CD14-positive monocyte (primary cell): Measurements from ENCODE around the gene DCHS1. TPM values are rescaled to one million over a fixed set of nuclear protein-coding genes. Genes with fewer than 3 reads are reported as not detected.

Experiments
- DNase-seq, 3 donors: peaks; one replicate each; pipeline ENCODE4 v3.0.0-alpha.2; 2011 to 2022
- H2AFZ ChIP-seq: 2 replicates; pipeline ENCODE4 v1.6.0; 2012; ENCODE audit warnings: mild to moderate bottlenecking, low read depth, low read length, inconsistent platforms; ENCODE audit not compliant: insufficient read depth, poor library complexity, severe bottlenecking
- H3K27ac ChIP-seq, 2 donors: 1 replicate in 1 of 2; 2 replicates in 1 of 2; pipeline ENCODE4 v1.5.1; 2012 to 2013; ENCODE audit warnings: low read length in 2 of 2, control low read depth in 1 of 2, inconsistent platforms in 1 of 2, low read depth in 1 of 2, mild to moderate bottlenecking in 1 of 2
- H3K27me3 ChIP-seq, 2 donors: one replicate each; pipeline versions ENCODE4 v1.6.0 to v1.6.1; 2011 to 2013; ENCODE audit warnings: low read length in 2 of 2; ENCODE audit not compliant: control insufficient read depth in 2 of 2, insufficient read depth in 2 of 2
- H3K36me3 ChIP-seq, 2 donors: replicated peaks in 1 of 2; 1 replicate in 1 of 2; 2 replicates in 1 of 2; pipeline versions ENCODE4 v1.5.1 to v1.6.1; 2012 to 2013; ENCODE audit warnings: low read length in 2 of 2, control low read depth in 1 of 2, inconsistent platforms in 1 of 2, mild to moderate bottlenecking in 1 of 2; ENCODE audit not compliant: insufficient read depth in 2 of 2, control insufficient read depth in 1 of 2
- H3K4me1 ChIP-seq, 2 donors: 1 replicate in 1 of 2; 2 replicates in 1 of 2; pipeline versions ENCODE4 v1.5.1 to v1.6.1; 2012 to 2013; ENCODE audit warnings: low read length in 2 of 2, control low read depth in 1 of 2, inconsistent platforms in 1 of 2, mild to moderate bottlenecking in 1 of 2, moderate library complexity in 1 of 2; ENCODE audit not compliant: insufficient read depth in 2 of 2, control insufficient read depth in 1 of 2
- H3K4me2 ChIP-seq: replicated peaks from 2 replicates; pipeline ENCODE3; 2012; ENCODE audit warnings: low read length, moderate library complexity, mild to moderate bottlenecking; ENCODE audit not compliant: poor library complexity, severe bottlenecking; ENCODE audit errors: extremely low read depth
- H3K4me3 ChIP-seq, 3 experiments: fragments of 200-600 bp in 1 of 3; sonication (generic) in 1 of 3; replicated peaks in 1 of 3; 1 replicate in 2 of 3; 2 replicates in 1 of 3; pipeline ENCODE4 v1.5.1; 2011 to 2013; ENCODE audit warnings: low read length in 3 of 3, mild to moderate bottlenecking in 3 of 3, control low read depth in 2 of 3, low read depth in 2 of 3, inconsistent platforms in 1 of 3, moderate library complexity in 1 of 3
- H3K79me2 ChIP-seq: 2 replicates; pipeline ENCODE4 v1.6.0; 2012; ENCODE audit warnings: mild to moderate bottlenecking, control low read depth, inconsistent platforms, low read length, moderate library complexity; ENCODE audit not compliant: insufficient read depth
- H3K9ac ChIP-seq: 2 replicates; pipeline ENCODE4 v1.6.0; 2017; ENCODE audit warnings: low read length, mild to moderate bottlenecking; ENCODE audit not compliant: insufficient read depth, poor library complexity, severe bottlenecking
- H3K9me3 ChIP-seq, 2 donors: replicated peaks in 1 of 2; 1 replicate in 1 of 2; 2 replicates in 1 of 2; pipeline versions ENCODE4 v1.5.1 to v1.6.1; 2012 to 2013; ENCODE audit warnings: low read length in 2 of 2, control low read depth in 1 of 2; ENCODE audit not compliant: control insufficient read depth in 1 of 2, insufficient read depth in 1 of 2
- H4K20me1 ChIP-seq: 2 replicates; pipeline ENCODE4 v1.6.0; 2012; ENCODE audit warnings: mild to moderate bottlenecking, low read length, control low read depth, moderate library complexity; ENCODE audit not compliant: insufficient read depth
- H3K27ac Mint-ChIP-seq, 7 donors: one replicate each; pipeline ENCODE4 v1.8.0; 2020; ENCODE audit warnings: mild to moderate bottlenecking in 7 of 7, mixed read lengths in 7 of 7, moderate library complexity in 6 of 7, inconsistent platforms in 2 of 7
- H3K27me3 Mint-ChIP-seq, 3 donors: one replicate each; pipeline ENCODE4 v1.8.0; 2021 to 2022; ENCODE audit warnings: low read depth in 3 of 3, mild to moderate bottlenecking in 3 of 3, mixed read lengths in 3 of 3, moderate library complexity in 3 of 3, inconsistent platforms in 1 of 3
- H3K36me3 Mint-ChIP-seq, 2 donors: one replicate each; pipeline ENCODE4 v1.8.0; 2020; ENCODE audit warnings: mixed read lengths in 2 of 2, inconsistent platforms in 1 of 2, mild to moderate bottlenecking in 1 of 2
- H3K4me1 Mint-ChIP-seq: one replicate; pipeline ENCODE4 v1.8.0; 2020; ENCODE audit warnings: mild to moderate bottlenecking, mixed read lengths
- H3K4me3 Mint-ChIP-seq, 2 donors: one replicate each; pipeline ENCODE4 v1.8.0; 2020; ENCODE audit warnings: mild to moderate bottlenecking in 2 of 2, mixed read lengths in 2 of 2, moderate library complexity in 1 of 2
- H3K9me3 Mint-ChIP-seq, 7 donors: one replicate each; pipeline ENCODE4 v1.8.0; 2020 to 2022; ENCODE audit warnings: mixed read lengths in 7 of 7, mild to moderate bottlenecking in 6 of 7, moderate library complexity in 6 of 7, inconsistent platforms in 2 of 7
- CTCF ChIP-seq: fragments of 200-600 bp; IDR thresholded peaks from one replicate; pipeline ENCODE4 v1.8.0; 2022; ENCODE audit warnings: antibody characterized with exemption, mild to moderate bottlenecking
- WGBS: methylation state at CpG from one replicate; pipeline ENCODE4 v1.1.5; 2013; ENCODE audit warnings: missing lambda C conversion rate; ENCODE audit not compliant: insufficient coverage; 5-methylcytosine and 5-hydroxymethylcytosine counted together
- intact Hi-C, 2 donors: fragments of 100-400 bp; cut with micrococcal nuclease; formaldehyde crosslinking; loops; one replicate each; pipeline versions ENCODE4 v1.15.0 to v1.15.1; 2023
- polyA plus RNA-seq, 3 donors: library from polyadenylated mRNA; depleted of rRNA in 1 of 3; unstranded in 2 of 3; stranded (reverse) in 1 of 3; fragments of 300-500 nt in 2 of 3; fragments of >200 nt in 1 of 3; fragmentation: Illumina TruSeq in 2 of 3; gene quantifications; 1 replicate in 2 of 3; 2 replicates in 1 of 3; pipeline ENCODE4 v1.2.3, GENCODE V29; 2012 to 2021

DCHS1 gene
- polyA plus RNA-seq, 3 donors, result 0.01 to 0.88 (median 0.02) TPM

GRCh38 chr11:6614446-6614845, 41.2 kb downstream of the DCHS1 start:
- H2AFZ ChIP-seq, result no peak overlapping the region
- no peak overlapping the region for H3K4me3 ChIP-seq
- peaks cover 52 to 61% of the 10 kb centered on the region in 2 donors for H3K36me3 ChIP-seq
- H3K9me3 ChIP-seq, result no peaks in the 10 kb centered on the region
- 100% methylated on average over 1 of the region's 2 CpGs for WGBS
- no peaks in the 10 kb centered on the region for H3K27me3 ChIP-seq
- peaks cover 23% of the 10 kb centered on the region for H4K20me1 ChIP-seq
- peaks cover 47 to 62% of the 10 kb centered on the region in 2 donors for H3K4me1 ChIP-seq
- no peak overlapping the region for H3K27ac ChIP-seq
- no peak for TF ChIP-seq CTCF
- Mint-ChIP-seq H3K27ac (peak overlapping the region in 2 of 7 donors; percentile 2 to 6), H3K27me3 (no peaks in the 10 kb centered on the region), H3K4me1 (peaks cover 30% of the 10 kb centered on the region), H3K36me3 (peaks cover 19 to 20% of the 10 kb centered on the region in 2 donors), H3K9me3 (no peaks in the 10 kb centered on the region), H3K4me3 (no peak overlapping the region)
- no peak overlapping the region for H3K9ac ChIP-seq
- H3K79me2 ChIP-seq, result peaks cover 66% of the 10 kb centered on the region
- no peak for DNase-seq
- intact Hi-C loops, result loop anchor here (5.0 to 10.0 kb wide), 5 partner anchors 38 to 382 kb away; partner anchors contain the start of genes FHIP1B (in 2 of the 2), ARFIP2 (in 1 of the 2), CNGA4 (in 1 of the 2) and SMPD1 (in 1 of the 2)
- H3K4me2 ChIP-seq, result no peak overlapping the region

DNA sequence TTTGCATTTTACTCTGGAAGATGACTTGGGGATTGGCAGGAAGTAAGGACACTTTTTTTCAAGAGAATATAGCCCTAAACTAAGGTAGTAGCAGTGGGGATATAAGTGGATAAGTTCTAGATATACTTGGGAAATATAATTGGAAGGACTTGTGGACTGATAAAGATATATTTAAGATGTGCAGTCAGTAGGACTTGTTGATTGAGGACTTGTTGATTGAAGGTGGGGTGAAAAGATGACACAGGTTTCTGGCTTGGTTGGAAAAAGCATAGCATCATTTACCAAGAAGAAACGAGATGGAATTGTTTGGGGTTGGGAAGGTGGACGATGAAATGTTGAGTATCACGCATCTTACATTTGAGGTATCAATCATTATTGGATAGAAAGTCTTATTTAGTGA, 42.1 kb downstream of the DCHS1 start:
- DNase-seq, result no peak
- Histone ChIP-seq H3K4me1 (peaks cover 46 to 59% of the 10 kb centered on the region in 2 donors), H3K36me3 (peaks cover 62 to 70% of the 10 kb centered on the region in 2 donors), H3K79me2 (peaks cover 68% of the 10 kb centered on the region), H3K4me3 (no peak overlapping the region), H3K27me3 (no peaks in the 10 kb centered on the region), H3K9ac (no peak overlapping the region), H3K9me3 (no peaks in the 10 kb centered on the region), H2AFZ (no peak overlapping the region), H4K20me1 (peaks cover 25% of the 10 kb centered on the region), H3K27ac (peak overlapping the region in 1 of 2 donors; percentile 99), H3K4me2 (peak overlapping the region; percentile 96)
- intact Hi-C loops, result loop anchor here (5.0 to 10.0 kb wide), 5 partner anchors 39 to 381 kb away; partner anchors contain the start of genes FHIP1B (in 2 of the 2), ARFIP2 (in 1 of the 2), CNGA4 (in 1 of the 2) and SMPD1 (in 1 of the 2)
- H3K36me3 Mint-ChIP-seq, result peaks cover 29% of the 10 kb centered on the region in 2 donors
- no peaks in the 10 kb centered on the region for H3K9me3 Mint-ChIP-seq
- no peak for TF ChIP-seq CTCF
- H3K4me3 Mint-ChIP-seq, result no peak overlapping the region
- no peaks in the 10 kb centered on the region for H3K27me3 Mint-ChIP-seq
- 97% methylated on average over 3 of the region's 3 CpGs for WGBS
- H3K4me1 Mint-ChIP-seq, result peaks cover 30% of the 10 kb centered on the region
- H3K27ac Mint-ChIP-seq, result no peak overlapping the region
